Activated CD8-positive, alpha-beta T cell treated with anti-CD3 and anti-CD28 coated beads for 36 hours (primary cell): ENCODE results near the gene ACADVL. TPM values are rescaled to one million over a fixed set of nuclear protein-coding genes. Genes with fewer than 3 reads are reported as not detected.

ENCODE experiments used
- ATAC-seq: fragments of 200-7000 bp; cut with Tn5 transposase; one replicate; pipeline ENCODE4 v1.10.0; 2021; ENCODE audit warnings: mild to moderate bottlenecking, moderate library complexity
- CTCF ChIA-PET: fragments of 350-600 bp; sonication (Branson Sonifier 250); formaldehyde crosslinking; loops from one replicate; lab custom pipeline; 2021; ENCODE audit warnings: antibody characterized with exemption; lab: Charles Lee
- POLR2A ChIA-PET: fragments of 350-600 bp; sonication (Branson Sonifier 250); formaldehyde crosslinking; loops from one replicate; lab custom pipeline; 2021; ENCODE audit warnings: antibody characterized with exemption; lab: Charles Lee
- DNase-seq: peaks from one replicate; pipeline ENCODE4 v3.0.0-alpha.2; 2020
- H3K27ac Mint-ChIP-seq: one replicate; pipeline ENCODE4 v1.8.0; 2021; ENCODE audit warnings: mild to moderate bottlenecking, mixed read lengths
- H3K27me3 Mint-ChIP-seq: one replicate; pipeline ENCODE4 v1.8.0; 2021; ENCODE audit warnings: mixed read lengths
- H3K36me3 Mint-ChIP-seq: one replicate; pipeline ENCODE4 v1.8.0; 2021; ENCODE audit warnings: low read depth, mixed read lengths
- H3K4me1 Mint-ChIP-seq: one replicate; pipeline ENCODE4 v1.8.0; 2021; ENCODE audit warnings: low read depth, mixed read lengths
- H3K4me3 Mint-ChIP-seq: one replicate; pipeline ENCODE4 v1.8.0; 2021; ENCODE audit warnings: mild to moderate bottlenecking, moderate library complexity, mixed read lengths
- H3K9me3 Mint-ChIP-seq: one replicate; pipeline ENCODE4 v1.8.0; 2021; ENCODE audit warnings: mixed read lengths
- intact Hi-C: fragments of 100-400 bp; cut with micrococcal nuclease; formaldehyde crosslinking; loops from one replicate; pipeline ENCODE4 v1.10.0; 2022
- total RNA-seq, 2 experiments: library from RNA; stranded (reverse); gene quantifications; one replicate each; pipeline ENCODE4 v1.2.3, GENCODE V29; 2021
- TF ChIP-seq, protein P1 (sequence below): fragments of 200-600 bp; IDR thresholded peaks from one replicate; pipeline ENCODE4 v1.8.0; 2022; ENCODE audit warnings: antibody characterized with exemption, mild to moderate bottlenecking

The ACADVL gene
- total RNA-seq, 2 experiments from 2014 or later = 288 to 291 TPM

DNA sequence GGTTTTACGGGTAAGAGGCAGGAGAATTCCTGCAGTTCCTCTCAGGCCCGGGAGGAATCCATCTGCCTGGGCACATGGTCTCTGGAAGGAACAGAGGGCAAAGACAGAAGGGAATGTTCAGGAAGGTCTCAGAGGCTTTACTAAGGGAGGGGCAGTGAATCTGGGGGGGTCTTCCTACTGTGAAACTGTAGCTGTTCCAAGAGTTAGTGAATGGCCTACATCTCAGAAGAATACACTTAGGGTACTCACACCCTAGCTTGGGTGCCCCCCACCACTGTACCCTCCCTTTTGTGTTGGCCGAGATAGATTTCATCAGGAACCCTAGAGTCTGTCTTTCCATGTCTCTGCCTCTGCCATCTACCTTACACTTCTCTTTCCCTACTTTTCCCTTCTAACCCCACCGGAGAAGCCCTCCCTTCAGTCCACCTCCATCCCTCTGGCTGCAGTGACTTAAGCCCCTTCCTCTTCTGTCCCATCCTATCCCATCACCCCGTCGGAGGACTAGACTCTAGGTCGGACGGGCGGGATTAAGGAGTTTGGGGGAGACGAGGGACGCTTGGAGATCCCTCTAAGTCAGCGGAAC is 418 bp upstream of the ACADVL start:
- no peak for ATAC-seq
- H3K36me3 Mint-ChIP-seq = peaks cover 28% of the 10 kb centered on the region
- H3K4me3 Mint-ChIP-seq = peak overlapping the region; percentile 94
- peak overlapping the region; percentile 94 for H3K27ac Mint-ChIP-seq
- H3K9me3 Mint-ChIP-seq = no peaks in the 10 kb centered on the region
- CTCF ChIA-PET = interaction anchor here (0.7 to 3.6 kb wide), 8 partner anchors 14 to 174 kb away, joined by 3 to 41 read pairs (median 12); partner anchors contain the start of genes DVL2, GABARAP, PHF23 and SLC2A4
- no peaks in the 10 kb centered on the region for H3K27me3 Mint-ChIP-seq
- POLR2A ChIA-PET = interaction anchor here (0.7 to 13.2 kb wide), 8 partner anchors 15 to 355 kb away, joined by 3 to 261 read pairs (median 5); partner anchors contain the start of genes ACAP1, CTDNEP1, DVL2 and GABARAP
- intact Hi-C loops = no loop called here
- H3K4me1 Mint-ChIP-seq = peaks cover 61% of the 10 kb centered on the region
- TF ChIP-seq, protein P1, sequence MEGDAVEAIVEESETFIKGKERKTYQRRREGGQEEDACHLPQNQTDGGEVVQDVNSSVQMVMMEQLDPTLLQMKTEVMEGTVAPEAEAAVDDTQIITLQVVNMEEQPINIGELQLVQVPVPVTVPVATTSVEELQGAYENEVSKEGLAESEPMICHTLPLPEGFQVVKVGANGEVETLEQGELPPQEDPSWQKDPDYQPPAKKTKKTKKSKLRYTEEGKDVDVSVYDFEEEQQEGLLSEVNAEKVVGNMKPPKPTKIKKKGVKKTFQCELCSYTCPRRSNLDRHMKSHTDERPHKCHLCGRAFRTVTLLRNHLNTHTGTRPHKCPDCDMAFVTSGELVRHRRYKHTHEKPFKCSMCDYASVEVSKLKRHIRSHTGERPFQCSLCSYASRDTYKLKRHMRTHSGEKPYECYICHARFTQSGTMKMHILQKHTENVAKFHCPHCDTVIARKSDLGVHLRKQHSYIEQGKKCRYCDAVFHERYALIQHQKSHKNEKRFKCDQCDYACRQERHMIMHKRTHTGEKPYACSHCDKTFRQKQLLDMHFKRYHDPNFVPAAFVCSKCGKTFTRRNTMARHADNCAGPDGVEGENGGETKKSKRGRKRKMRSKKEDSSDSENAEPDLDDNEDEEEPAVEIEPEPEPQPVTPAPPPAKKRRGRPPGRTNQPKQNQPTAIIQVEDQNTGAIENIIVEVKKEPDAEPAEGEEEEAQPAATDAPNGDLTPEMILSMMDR = no peak
- DNase-seq = no peak

DNA sequence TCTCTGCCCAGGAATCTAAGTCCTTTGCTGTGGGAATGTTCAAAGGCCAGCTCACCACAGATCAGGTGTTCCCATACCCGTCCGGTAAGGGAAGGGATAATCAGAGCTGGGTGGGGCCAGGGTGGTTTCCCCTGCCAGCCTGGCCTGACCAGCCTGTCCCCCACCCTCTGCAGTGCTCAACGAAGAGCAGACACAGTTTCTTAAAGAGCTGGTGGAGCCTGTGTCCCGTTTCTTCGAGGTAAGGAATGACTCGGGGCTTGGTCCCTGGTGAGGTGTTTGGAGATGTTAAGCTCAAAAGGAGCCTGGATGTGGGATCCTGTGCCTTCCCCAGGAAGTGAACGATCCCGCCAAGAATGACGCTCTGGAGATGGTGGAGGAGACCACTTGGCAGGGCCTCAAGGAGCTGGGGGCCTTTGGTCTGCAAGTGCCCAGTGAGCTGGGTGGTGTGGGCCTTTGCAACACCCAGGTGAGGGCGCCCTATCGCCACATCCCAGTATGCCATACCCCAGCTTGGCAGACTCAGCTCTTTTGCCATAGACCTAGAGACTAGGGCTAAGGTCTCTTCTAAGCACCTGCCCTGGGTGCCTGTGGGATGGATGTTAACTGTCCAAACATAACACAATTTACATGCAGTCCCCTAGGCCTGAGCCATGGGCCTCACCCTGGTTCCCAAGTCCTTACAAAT is 997 bp downstream of the ACADVL start:
- POLR2A ChIA-PET = interaction anchor here (0.7 to 13.2 kb wide), 10 partner anchors 16 to 175 kb away, joined by 3 to 261 read pairs (median 4); partner anchors contain the start of genes ACAP1, CTDNEP1, DVL2 and ELP5
- Mint-ChIP-seq H3K27ac (peak overlapping the region; percentile 81), H3K4me3 (peak overlapping the region; percentile 94), H3K4me1 (peaks cover 48% of the 10 kb centered on the region), H3K27me3 (no peaks in the 10 kb centered on the region), H3K9me3 (no peaks in the 10 kb centered on the region), H3K36me3 (peaks cover 28% of the 10 kb centered on the region)
- DNase-seq (peak; percentile 81), ATAC-seq (peak; percentile 41)
- intact Hi-C loops = no loop called here
- TF ChIP-seq, protein P1 = peak; percentile 49
- CTCF ChIA-PET = interaction anchor here (0.7 to 3.6 kb wide), 16 partner anchors 9 to 990 kb away, joined by 3 to 41 read pairs (median 4); partner anchors contain the start of genes AURKB, CTDNEP1, DVL2 and GABARAP

DNA sequence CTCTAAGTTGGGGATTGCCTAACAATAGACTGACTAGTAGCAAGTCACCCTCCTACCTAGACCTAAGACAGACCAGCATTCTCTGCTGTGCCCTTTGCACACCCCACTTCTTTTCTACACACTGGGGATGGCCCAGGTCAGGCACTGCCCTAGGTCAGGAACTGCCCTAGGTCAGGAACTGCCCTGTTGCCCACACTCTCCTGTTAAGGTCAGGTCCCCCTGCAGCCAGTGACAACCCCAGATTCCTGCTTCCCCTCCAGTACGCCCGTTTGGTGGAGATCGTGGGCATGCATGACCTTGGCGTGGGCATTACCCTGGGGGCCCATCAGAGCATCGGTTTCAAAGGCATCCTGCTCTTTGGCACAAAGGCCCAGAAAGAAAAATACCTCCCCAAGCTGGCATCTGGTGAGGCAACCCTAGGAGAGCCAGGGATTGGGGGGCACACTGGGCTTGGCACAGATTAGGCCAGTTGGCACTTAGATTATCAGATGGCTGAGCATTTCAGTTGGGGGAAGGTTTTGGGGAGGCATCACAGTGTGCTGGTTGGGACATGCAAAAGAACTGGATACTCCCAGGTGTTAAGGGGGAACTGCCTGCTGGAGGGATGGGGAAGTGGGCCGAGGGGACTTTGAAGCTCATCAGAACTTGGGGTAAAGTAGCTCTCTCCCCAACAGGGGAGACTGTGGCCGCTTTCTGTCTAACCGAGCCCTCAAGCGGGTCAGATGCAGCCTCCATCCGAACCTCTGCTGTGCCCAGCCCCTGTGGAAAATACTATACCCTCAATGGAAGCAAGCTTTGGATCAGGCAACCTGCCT is 1.7 kb downstream of the ACADVL start:
- no peak for DNase-seq
- H3K4me3 Mint-ChIP-seq = peak overlapping the region; percentile 94
- peaks cover 40% of the 10 kb centered on the region for H3K4me1 Mint-ChIP-seq
- ATAC-seq = no peak
- H3K27ac Mint-ChIP-seq = peak overlapping the region; percentile 81
- ChIA-PET CTCF (interaction anchor here (0.8 to 3.6 kb wide), 13 partner anchors 8 to 989 kb away, joined by 3 to 41 read pairs (median 4); partner anchors contain the start of genes AURKB, CTDNEP1, DVL2 and GABARAP), POLR2A (interaction anchor here (0.7 to 13.2 kb wide), 7 partner anchors 16 to 176 kb away, joined by 3 to 261 read pairs (median 4); partner anchors contain the start of genes CTDNEP1, DVL2, ELP5 and GABARAP)
- intact Hi-C loops = no loop called here
- TF ChIP-seq, protein P1 = no peak
- no peaks in the 10 kb centered on the region for H3K9me3 Mint-ChIP-seq
- no peaks in the 10 kb centered on the region for H3K27me3 Mint-ChIP-seq
- H3K36me3 Mint-ChIP-seq = peaks cover 29% of the 10 kb centered on the region

DNA sequence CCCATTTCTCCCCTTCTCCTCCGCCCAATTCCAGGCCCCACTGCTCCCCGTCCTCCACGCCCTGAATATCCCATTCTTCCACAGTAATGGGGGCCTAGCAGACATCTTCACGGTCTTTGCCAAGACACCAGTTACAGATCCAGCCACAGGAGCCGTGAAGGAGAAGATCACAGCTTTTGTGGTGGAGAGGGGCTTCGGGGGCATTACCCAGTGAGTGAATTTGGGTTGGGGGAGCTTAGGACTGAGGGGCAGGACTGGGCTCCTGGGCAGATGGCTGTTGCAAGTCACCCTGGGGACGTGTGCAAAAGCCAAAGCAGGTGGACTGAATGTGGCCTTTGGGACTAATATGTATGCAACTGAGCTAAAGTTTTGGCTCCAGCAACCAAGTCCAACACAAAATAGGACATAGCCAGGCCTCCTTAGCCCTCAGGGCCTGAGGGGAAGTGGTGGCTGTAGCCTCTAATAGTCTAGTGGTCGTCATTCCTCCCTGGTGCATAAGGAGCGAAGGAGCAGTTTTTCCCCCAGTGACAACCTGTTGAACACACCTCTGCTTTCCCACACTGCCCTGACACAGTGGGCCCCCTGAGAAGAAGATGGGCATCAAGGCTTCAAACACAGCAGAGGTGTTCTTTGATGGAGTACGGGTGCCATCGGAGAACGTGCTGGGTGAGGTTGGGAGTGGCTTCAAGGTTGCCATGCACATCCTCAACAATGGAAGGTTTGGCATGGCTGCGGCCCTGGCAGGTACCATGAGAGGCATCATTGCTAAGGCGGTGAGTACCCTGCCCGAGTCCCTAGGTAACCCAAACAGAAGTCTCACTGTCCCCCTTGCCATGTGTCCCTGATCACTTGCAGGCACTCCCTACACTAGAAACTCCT is 2.6 kb downstream of the ACADVL start:
- ATAC-seq = no peak
- Mint-ChIP-seq H3K4me3 (no peak overlapping the region), H3K4me1 (peaks cover 36% of the 10 kb centered on the region), H3K36me3 (peaks cover 34% of the 10 kb centered on the region), H3K27me3 (no peaks in the 10 kb centered on the region), H3K27ac (peak overlapping the region; percentile 43), H3K9me3 (no peaks in the 10 kb centered on the region)
- POLR2A ChIA-PET = interaction anchor here (13.2 kb wide), 1 partner anchor 15 kb away, joined by 261 read pairs; the partner anchor contains the start of genes DVL2, GABARAP and PHF23
- TF ChIP-seq, protein P1 = no peak
- CTCF ChIA-PET = interaction anchor here (1.4 to 3.6 kb wide), 3 partner anchors 11 to 74 kb away, joined by 6 to 34 read pairs (median 22); partner anchors contain the start of gene DVL2
- intact Hi-C loops = no loop called here
- no peak for DNase-seq
